ELR (cell line): Measurements from ENCODE around the gene KIF15.
"Not testable (repeated sequence)": the region's sequence is repeated elsewhere in the genome, so short reads cannot be mapped to it uniquely, and the experiment has no call there.

Experiments used
- DNase-seq: peaks from one replicate; pipeline ENCODE4 v3.0.0-alpha.2; 2015; ENCODE audit warnings: low read depth

KIF15 gene, protein sequence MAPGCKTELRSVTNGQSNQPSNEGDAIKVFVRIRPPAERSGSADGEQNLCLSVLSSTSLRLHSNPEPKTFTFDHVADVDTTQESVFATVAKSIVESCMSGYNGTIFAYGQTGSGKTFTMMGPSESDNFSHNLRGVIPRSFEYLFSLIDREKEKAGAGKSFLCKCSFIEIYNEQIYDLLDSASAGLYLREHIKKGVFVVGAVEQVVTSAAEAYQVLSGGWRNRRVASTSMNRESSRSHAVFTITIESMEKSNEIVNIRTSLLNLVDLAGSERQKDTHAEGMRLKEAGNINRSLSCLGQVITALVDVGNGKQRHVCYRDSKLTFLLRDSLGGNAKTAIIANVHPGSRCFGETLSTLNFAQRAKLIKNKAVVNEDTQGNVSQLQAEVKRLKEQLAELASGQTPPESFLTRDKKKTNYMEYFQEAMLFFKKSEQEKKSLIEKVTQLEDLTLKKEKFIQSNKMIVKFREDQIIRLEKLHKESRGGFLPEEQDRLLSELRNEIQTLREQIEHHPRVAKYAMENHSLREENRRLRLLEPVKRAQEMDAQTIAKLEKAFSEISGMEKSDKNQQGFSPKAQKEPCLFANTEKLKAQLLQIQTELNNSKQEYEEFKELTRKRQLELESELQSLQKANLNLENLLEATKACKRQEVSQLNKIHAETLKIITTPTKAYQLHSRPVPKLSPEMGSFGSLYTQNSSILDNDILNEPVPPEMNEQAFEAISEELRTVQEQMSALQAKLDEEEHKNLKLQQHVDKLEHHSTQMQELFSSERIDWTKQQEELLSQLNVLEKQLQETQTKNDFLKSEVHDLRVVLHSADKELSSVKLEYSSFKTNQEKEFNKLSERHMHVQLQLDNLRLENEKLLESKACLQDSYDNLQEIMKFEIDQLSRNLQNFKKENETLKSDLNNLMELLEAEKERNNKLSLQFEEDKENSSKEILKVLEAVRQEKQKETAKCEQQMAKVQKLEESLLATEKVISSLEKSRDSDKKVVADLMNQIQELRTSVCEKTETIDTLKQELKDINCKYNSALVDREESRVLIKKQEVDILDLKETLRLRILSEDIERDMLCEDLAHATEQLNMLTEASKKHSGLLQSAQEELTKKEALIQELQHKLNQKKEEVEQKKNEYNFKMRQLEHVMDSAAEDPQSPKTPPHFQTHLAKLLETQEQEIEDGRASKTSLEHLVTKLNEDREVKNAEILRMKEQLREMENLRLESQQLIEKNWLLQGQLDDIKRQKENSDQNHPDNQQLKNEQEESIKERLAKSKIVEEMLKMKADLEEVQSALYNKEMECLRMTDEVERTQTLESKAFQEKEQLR (N-terminal part only)

DNA sequence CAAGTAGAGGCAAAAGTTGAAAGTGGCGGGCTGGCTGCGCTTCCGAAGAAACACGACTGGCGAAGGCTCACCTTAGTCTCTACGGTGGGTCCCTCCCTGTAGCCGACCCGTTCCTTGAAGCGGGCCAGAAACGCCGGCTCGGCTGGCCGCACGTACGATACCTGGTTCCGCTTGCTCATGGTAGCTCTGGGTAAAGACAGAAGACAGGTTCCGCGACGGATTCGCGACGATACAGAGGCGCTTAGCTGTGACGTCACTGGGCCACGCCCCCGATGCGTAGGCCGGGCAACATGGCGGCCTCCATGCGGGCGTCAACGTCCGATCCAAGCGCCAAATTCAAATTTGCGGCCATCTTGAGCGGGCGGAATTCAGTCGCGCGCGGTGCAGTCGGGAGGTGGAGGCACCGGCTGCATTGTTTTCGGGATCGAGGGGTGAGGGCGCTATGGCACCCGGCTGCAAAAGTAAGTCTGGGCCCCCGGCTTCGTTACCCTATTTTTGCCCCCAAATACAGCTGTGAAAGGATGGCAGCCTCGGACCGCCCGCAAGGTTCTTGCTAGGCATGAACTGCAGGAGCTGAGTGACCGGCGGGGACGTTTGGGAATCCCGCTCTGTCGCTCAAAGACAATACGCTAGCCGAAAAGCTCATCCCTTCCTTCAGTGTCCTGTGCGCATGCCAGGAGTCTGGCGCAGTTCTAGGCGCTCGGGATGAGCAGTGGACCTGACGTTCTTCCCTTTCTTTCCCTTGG lies at the start of gene KIF15, which contains the start of gene KIAA1143:
TSS of gene KIF15 (plus strand) at position 371 of the 746 bp plus-strand sequence. CDS start at position 443, 72 bp downstream.
TSS of gene KIAA1143 (minus strand) at position 196 of the 746 bp plus-strand sequence. CDS start at position 179, 17 bp downstream.
- DNase-seq, result peak; percentile 96

DNA sequence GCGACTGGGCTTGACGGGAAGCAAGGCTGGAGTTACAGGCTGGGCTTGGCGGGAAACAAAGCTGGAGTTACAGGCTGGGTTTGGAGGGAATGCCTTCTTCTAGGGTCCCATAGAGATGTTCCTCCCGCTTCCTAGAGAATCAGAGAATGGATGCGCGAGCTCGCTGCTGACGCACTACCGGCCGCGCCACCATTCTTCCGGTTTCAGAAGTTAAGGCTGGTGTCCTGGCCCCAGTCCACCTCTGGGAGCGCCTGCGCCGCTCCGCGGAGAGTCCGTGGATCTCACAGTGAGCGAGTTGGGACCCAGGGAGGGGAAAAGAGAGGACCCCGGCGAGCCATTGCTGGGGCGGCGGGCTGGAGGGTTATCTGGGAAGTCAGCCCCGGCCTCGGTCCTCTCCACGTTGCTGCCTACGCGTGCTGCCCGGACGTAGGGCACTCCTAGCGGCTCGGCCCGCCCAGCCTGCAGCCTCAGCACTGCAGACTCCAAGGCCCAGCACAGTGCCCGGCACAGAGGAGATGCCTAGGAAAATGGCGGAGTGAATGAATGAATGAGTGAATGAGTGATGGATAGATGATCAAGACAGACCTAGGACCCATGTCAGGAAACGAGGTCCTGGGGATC lies 49.0 kb upstream of the KIF15 start, which contains the start of gene ZNF502:
TSS of gene ZNF502 (plus strand) at position 206 of the 621 bp plus-strand sequence. CDS start 7,602 bp downstream, outside the sequence.
- DNase-seq, result peak; percentile 82

DNA sequence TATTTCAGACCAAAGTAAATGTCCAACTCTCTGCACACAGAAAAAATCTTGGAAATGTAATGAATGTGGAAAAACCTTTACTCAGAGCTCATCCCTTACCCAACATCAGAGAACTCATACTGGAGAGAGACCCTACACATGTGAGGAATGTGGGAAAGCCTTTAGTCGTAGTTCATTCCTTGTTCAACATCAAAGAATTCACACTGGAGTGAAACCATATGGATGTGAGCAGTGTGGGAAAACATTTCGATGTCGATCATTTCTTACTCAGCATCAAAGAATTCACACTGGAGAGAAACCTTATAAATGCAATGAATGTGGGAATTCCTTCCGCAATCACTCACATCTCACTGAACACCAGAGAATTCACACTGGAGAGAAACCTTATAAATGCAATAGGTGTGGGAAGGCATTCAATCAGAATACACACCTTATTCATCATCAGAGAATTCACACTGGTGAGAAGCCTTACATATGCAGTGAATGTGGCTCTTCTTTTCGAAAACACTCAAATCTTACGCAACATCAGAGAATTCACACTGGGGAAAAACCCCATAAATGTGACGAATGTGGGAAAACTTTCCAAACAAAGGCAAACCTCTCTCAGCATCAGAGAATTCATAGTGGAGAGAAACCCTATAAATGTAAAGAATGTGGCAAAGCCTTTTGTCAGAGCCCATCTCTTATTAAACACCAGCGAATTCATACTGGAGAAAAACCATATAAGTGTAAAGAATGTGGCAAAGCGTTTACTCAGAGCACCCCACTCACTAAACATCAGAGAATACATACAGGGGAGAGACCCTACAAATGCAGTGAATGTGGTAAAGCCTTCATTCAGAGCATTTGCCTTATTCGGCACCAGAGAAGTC lies 40.1 kb upstream of the KIF15 start:
- peak; percentile 20 for DNase-seq

DNA sequence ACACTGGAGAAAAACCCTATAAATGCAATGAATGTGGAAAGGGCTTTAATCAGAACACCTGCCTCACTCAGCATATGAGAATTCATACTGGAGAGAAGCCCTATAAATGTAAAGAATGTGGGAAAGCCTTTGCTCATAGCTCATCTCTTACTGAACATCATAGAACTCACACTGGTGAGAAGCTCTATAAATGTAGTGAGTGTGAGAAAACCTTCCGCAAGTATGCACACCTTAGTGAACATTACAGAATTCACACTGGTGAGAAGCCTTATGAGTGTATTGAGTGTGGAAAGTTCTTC lies 39.5 kb upstream of the KIF15 start:
- DNase-seq, result peak; percentile 1

DNA sequence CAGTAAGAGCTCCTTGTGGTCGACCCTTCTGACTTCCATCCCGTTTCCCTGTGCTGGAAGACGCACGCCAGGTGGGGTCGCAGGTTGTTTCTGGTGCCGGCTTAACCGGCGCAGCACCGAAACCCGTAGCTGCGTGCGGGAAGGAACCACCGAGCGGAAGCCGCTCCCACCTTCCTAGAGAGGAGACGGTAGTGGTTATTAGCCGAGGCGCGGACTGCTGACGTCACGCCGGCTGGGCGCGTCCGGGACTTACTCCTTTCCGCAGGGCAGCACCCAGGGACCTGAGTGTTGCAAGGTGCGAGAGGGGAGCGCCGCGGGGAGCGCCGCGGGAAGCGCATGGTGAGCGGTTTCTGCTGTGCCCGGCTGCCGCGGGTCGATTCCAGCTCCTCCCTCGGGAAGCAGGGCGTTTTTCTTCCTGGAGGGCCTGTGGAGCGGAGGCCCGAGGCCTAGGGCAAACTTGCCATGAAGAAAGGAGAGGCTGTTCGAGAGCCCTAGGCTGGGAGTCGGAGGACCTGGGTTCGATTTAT lies 32.1 kb upstream of the KIF15 start, which contains the start of gene ZNF501:
TSS of gene ZNF501 (plus strand) at position 252 of the 527 bp plus-strand sequence. CDS start 4,787 bp downstream, outside the sequence.
- peak; percentile 88 for DNase-seq

DNA sequence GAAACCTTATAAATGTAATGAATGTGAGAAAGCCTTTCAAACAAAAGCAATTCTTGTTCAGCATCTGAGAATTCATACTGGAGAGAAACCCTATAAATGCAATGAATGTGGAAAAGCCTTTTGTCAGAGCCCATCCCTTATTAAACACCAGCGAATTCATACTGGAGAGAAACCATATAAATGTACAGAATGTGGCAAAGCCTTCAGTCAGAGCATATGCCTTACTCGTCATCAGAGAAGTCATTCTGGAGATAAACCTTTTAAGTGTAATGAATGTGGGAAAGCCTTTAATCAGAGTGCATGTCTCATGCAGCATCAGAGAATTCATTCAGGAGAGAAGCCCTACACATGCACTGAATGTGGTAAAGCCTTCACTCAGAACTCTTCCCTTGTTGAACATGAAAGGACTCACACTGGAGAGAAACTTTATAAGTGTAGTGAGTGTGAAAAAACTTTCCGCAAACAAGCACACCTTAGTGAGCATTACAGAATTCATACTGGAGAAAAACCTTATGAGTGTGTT lies 26.9 kb upstream of the KIF15 start:
- no peak for DNase-seq

DNA sequence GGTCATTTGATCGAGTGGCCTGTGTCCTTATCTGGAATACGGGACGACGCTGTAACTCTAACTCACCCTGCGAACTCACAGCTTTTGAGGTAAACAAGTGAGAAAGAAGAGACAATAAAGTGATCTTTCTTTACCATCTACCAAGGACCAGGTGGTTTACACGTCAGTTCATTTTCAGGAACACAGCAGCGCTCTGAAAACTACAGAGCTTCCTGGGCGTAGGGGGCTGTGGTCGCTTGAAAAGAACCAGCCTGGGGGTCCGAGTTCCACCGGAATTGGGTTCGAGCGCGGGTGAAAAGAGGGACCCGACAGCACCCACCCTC lies 532 bp upstream of the KIF15 start:
- peak; percentile 9 for DNase-seq

DNA sequence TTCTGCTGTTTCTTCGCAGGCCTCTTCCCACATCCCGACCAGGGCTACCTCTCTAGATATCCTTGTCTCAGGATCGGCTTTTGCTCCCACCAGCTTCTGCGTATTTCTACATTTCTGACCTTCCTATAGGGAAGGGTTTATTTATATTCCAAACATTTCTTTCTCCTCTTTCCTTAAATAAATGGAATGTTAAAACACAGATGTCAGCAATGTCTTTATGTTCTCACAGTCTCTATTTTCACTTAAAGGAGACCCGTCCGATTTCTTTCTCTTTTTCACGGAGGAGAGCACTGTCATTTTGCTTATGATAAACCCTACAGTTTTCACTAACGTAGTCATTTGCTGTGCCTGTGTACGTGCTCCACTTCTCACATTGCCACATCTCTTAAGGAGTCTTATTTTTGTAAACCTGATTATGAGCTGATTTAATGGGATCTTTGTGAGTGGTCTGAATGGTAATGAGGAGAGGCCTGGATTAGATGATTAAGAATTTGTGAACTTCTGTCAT lies 630 bp downstream of the KIF15 start:
- peak; percentile 36 for DNase-seq

DNA sequence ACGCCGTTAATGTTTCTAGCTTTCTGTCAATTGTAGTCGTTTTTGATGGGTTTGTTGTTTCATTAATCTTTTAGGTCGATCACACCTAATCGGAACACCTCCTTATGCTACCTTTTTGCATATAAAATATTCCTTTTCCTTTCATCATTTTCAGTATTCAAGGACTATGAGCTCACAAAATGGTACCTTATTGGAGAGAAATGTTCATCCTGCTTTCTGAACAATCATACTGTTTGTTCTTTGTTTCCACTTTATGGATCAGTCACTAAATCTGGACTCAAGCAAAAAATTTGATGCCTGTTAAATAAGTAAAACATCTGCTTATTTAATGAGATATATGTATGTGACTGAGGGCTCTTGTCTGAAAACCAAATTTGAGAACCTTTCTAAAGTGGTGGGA lies 1.1 kb downstream of the KIF15 start:
- peak; percentile 1 for DNase-seq

DNA sequence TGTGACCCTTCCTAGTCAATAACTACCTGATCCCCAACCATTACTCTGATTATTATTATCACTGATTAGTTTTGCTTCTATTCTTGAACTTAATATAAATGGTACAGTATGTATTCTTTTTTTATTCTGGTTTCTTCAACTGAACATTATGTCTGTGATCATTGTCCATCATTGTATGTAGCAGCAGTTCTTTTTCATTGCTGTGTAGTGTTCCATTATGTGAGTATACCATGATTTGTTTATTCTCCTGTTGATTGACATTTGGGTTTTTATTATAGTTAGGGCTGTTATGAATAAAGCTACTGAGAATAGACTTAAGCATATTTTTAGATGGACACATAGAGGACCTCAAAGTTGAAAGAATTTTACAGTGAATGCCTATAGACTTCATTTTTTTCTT lies 2.7 kb downstream of the KIF15 start:
- no peak for DNase-seq

DNA sequence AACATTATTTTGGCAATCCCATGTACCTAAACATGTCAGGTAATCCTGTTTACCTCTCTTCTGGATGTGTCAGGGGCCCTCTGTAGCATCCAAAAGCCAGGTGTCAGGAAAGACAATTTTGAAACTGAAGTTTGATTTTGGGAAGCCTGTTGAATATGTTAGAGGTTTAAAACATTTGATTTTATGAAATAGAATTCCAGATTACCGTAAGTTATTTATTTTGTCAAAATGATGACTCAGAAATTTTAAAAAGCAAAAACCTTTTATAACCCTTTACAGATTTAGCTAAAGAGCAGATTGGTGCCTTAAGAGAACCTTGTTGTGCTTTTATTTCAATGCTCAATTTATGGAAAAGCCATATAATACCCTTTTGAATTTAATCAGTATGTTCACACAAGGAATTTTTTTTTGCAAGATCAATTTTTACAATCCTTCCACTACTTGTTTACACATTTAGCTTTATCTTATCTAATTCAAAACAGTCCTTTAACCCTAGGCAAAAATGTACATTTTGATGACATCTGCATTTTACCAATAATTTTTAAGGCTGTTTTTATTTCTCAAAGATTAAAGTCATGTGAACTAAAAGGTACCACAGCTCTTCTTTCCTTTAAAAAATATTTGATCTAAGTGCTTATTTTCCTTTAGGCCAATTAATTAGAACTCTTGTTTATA lies 10.0 kb downstream of the KIF15 start:
- DNase-seq, result no peak

DNA sequence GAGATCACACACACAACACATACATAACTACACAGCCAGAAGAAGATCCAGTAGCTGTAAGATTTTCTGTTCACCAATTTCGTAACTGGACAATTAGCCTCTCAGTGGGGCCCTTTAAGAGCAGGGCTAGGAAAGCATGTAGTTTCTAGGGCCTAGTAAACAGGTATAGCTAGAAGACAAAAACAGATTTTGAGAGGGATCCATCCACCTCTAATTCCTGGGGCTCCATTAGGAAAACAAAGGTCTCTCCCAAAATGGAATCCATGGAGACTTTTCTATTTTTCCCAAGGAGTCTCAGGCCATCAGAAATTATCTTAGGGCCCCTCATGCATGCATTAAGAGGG lies 10.5 kb downstream of the KIF15 start:
- DNase-seq, result no peak

DNA sequence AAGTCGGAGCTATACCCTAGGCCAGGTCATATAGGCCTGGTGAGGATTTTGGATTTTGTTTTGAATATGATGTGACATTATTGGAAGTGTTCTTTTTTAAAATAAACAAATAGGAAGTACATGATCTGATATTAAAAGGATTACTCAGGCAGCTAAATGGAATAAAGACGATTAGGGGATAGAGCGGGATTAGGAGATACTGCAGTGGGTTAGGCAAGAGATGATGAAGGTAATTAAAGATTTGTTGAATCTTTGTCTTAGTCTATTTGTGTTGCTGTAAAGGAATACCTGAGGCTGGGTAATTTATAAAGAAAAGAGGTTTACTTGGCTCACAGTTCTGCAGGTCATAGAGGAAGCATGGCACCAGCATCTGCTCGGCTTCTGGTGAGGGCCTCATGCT lies 21.3 kb downstream of the KIF15 start:
- DNase-seq, result no peak

DNA sequence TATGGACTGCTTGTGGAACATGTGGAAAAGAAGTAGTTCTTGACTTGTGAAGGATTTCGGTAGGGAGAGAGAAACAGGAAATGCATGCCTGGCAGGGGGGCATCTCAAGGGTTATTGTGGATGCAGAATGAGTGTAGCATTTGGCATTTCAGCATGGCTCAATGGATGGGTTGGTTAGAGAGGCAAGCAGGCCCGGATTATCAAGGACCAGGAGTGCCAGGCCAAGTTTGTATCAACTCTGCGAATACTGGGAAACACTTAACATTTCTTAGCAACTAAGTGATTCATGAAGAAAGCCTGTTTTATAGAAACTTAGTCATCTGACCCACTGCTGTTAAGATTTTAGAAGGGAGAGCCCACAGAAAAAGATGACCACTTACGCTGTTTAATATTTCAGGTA lies 33.6 kb downstream of the KIF15 start:
- peak; percentile 5 for DNase-seq

DNA sequence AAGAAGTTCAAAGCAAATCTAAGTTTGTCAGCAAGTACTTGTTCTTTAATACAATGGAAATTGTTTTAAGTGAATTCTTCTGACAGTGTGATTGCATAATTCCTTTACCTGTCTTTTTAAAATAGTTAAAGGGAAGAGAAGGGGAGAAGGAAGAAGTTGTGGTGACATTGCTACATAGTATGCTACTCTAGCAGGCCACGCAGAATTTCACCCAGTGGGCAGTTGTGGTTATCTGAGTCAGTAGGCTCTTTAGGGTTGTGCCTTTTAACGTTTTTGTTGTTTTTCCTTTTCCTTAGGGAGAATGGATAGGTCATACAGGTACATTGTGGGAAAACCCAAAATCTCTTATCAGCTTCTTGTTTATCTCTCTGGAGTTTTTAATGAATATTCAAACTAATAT lies 40.4 kb downstream of the KIF15 start:
- no peak for DNase-seq

DNA sequence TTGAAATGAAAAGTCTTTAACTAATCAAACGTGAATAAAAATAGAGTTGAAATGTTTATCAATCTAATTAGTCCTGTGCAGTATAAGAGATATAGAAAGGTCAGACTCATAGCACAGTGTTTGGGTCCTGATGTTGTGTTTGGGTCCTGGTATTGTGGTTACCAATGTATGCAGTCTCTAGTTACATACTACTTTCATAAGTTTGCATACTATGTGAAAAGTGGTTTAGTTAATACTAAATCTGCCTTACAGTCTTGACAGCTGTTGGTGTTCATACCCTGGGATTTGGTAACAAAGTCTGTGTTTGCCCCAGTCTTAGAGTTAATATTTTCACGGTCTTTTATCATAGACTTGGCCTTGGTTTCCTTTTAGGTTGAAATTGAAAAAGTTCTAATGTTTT lies 41.7 kb downstream of the KIF15 start:
- DNase-seq, result no peak

DNA sequence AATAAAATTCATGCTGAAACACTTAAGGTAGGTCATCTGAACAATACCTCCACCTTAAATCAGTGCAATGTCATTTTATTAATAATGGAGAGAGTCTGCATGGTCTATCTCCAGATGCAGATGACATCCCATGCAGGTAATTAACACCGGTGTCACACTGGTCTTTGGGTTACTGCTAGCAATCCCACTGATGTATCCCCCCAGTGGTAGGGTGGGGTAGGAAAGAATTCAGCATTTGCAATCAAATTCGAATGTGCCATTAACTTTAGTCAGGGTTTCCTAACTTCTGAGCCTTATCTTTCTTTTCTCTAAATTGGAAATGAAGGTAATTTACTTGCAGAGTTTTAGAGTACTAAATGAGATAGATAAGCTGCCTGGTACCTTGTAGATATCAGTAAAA lies 44.4 kb downstream of the KIF15 start:
- DNase-seq, result no peak

DNA sequence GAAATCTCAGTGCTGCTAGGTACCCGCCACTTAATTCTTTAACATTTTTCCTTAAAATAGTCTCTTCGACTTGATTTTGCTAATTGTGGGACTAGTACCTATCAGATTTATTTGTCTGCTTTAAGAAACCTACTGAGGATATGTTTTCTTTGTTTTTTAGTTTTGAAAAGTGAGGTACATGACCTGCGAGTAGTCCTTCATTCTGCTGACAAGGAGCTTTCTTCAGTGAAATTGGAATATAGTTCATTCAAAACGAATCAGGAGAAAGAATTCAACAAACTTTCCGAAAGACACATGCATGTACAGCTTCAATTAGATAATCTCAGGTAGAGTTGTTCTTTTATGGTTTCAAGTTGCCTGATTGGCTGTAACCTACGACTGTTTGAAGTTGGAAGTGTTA lies 53.2 kb downstream of the KIF15 start:
- DNase-seq, result no peak

DNA sequence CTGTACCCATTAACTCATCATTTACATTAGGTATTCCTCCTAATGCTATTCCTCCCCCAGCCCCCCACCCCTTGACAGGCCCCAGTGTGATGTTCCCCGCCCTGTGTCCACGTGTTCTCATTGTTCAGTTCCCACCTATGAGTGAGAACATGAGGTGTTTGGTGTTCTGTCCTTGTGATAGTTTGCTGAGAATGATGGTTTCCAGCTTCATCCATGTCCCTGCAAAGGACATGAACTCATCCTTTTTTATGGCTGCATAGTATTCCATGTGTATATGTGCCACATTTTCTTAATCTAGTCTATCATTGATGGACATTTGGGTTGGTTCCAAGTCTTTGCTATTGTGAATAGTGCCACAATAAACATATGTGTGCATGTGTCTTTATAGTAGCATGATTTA lies 54.7 kb downstream of the KIF15 start:
- DNase-seq, result not testable (repeated sequence)
